ENCODE measurements around the gene SLC6A17. TPM values are rescaled to one million over a fixed set of nuclear protein-coding genes. Genes with fewer than 3 reads are reported as not detected.

SLC6A17 gene
- total RNA-seq, 2 donors from 2014 or later: 0.19 TPM; not detected in 1

GRCh38 chr1:110208916-110209645 lies 58.8 kb downstream of the SLC6A17 start:
- H3K4me1 ChIP-seq: no peaks in the 10 kb centered on the region
- H3K9ac ChIP-seq (ENCODE audit: low read depth in 2 of 2, low read length in 2 of 2): peak overlapping the region; percentile 79 to 88
- intact Hi-C loops (cut with DNase I): loop anchor here (10.0 kb wide), 1 partner anchor 286 kb away; no protein-coding TSS in a partner anchor
- TF ChIP-seq CTCF (IDR thresholded peaks at IDR 0.05): no peak
- H3K36me3 ChIP-seq: no peaks in the 10 kb centered on the region
- H3K9me3 ChIP-seq: no peaks in the 10 kb centered on the region
- peak overlapping the region; percentile 80 for H3K4me3 ChIP-seq
- no peak for DNase-seq
- H3K27ac ChIP-seq: peak overlapping the region; percentile 62
- H3K27me3 ChIP-seq: no peaks in the 10 kb centered on the region

GRCh38 chr1:110209715-110210603 lies 59.7 kb downstream of the SLC6A17 start, which contains the start of gene KCNC4:
Gene KCNC4, plus strand, starts transcription at chr1:110210314. Its CDS starts 1,186 bp downstream, at chr1:110211500.
- Histone ChIP-seq H3K9me3 (no peaks in the 10 kb centered on the region), H3K36me3 (no peaks in the 10 kb centered on the region), H3K4me1 (no peaks in the 10 kb centered on the region), H3K27ac (peak within 1 kb of the TSS; percentile 62), H3K9ac (ENCODE audit: low read depth in 2 of 2, low read length in 2 of 2) (peak within 1 kb of the TSS; percentile 79 to 88), H3K4me3 (peak within 1 kb of the TSS; percentile 80), H3K27me3 (no peaks in the 10 kb centered on the region)
- no peak for TF ChIP-seq CTCF (IDR thresholded peaks at IDR 0.05)
- DNase-seq: peak; percentile 90
- intact Hi-C loops (cut with DNase I): loop anchor here (10.0 kb wide), 1 partner anchor 285 kb away; no protein-coding TSS in a partner anchor

GRCh38 chr1:110210604-110211495 lies 60.6 kb downstream of the SLC6A17 start:
- TF ChIP-seq CTCF (IDR thresholded peaks at IDR 0.05): no peak
- Histone ChIP-seq H3K4me3 (peak overlapping the region; percentile 80), H3K27me3 (no peaks in the 10 kb centered on the region), H3K27ac (peak overlapping the region; percentile 62), H3K36me3 (no peaks in the 10 kb centered on the region), H3K4me1 (no peaks in the 10 kb centered on the region), H3K9ac (ENCODE audit: low read depth in 2 of 2, low read length in 2 of 2) (peak overlapping the region; percentile 77 to 81), H3K9me3 (no peaks in the 10 kb centered on the region)
- peak; percentile 71 for DNase-seq
- intact Hi-C loops (cut with DNase I): no loop called here

GRCh38 chr1:110211496-110212168 lies 61.3 kb downstream of the SLC6A17 start:
- H3K27ac ChIP-seq: no peak overlapping the region
- no peaks in the 10 kb centered on the region for H3K36me3 ChIP-seq
- peak overlapping the region; percentile 80 for H3K4me3 ChIP-seq
- intact Hi-C loops (cut with DNase I): no loop called here
- no peaks in the 10 kb centered on the region for H3K27me3 ChIP-seq
- DNase-seq: no peak
- no peak for TF ChIP-seq CTCF (IDR thresholded peaks at IDR 0.05)
- H3K9ac ChIP-seq (ENCODE audit: low read depth in 2 of 2, low read length in 2 of 2): peak overlapping the region; percentile 77 to 81
- no peaks in the 10 kb centered on the region for H3K4me1 ChIP-seq
- no peaks in the 10 kb centered on the region for H3K9me3 ChIP-seq

All from colonic mucosa (tissue), 4 donors.